H1 (cell line): Measurements from ENCODE around the gene KCNS3. TPM values are rescaled to one million over a fixed set of nuclear protein-coding genes. Genes with fewer than 3 reads are reported as not detected.

Experiments used
- CTCF ChIA-PET: fragments of 300-600 bp; sonication (Branson Sonifier 250); formaldehyde crosslinking; loops from one replicate; lab custom pipeline; 2021; ENCODE audit not compliant: partially characterized antibody; lab: Charles Lee
- POLR2A ChIA-PET: fragments of 300-600 bp; sonication (Branson Sonifier 250); formaldehyde crosslinking; loops from one replicate; lab custom pipeline; 2021; ENCODE audit warnings: inconsistent platforms; ENCODE audit not compliant: partially characterized antibody; lab: Charles Lee
- DNase-seq, 2 experiments: peaks; one replicate each; pipeline versions ENCODE4 v3.0.0 to v3.0.0-alpha.2; 2010 to 2022; ENCODE audit warnings: low spot score in 2 of 2, low read depth in 1 of 2, mixed read lengths in 1 of 2
- FAIRE-seq: peaks from 2 replicates; lab custom pipeline; 2011; peaks lifted over from hg19 to GRCh38; lab: Jason Lieb, UNC
- H2AFZ ChIP-seq: 2 replicates; pipeline ENCODE4 v1.8.1; 2012; ENCODE audit warnings: low read length, inconsistent platforms
- H2AK5ac ChIP-seq: 2 replicates; pipeline ENCODE4 v1.6.1; 2013; ENCODE audit warnings: low read depth, low read length
- H2BK120ac ChIP-seq: replicated peaks from 2 replicates; pipeline ENCODE3; 2013; ENCODE audit warnings: low read depth, low read length, inconsistent platforms
- H2BK12ac ChIP-seq: 2 replicates; pipeline ENCODE4 v1.6.1; 2013; ENCODE audit warnings: low read depth, low read length
- H2BK15ac ChIP-seq: 2 replicates; pipeline ENCODE4 v1.6.1; 2013; ENCODE audit warnings: low read length
- H2BK20ac ChIP-seq: 2 replicates; pipeline ENCODE4 v1.6.1; 2013; ENCODE audit warnings: low read length
- H2BK5ac ChIP-seq: 2 replicates; pipeline ENCODE4 v1.6.1; 2013; ENCODE audit warnings: low read depth, low read length
- H3K14ac ChIP-seq: 2 replicates; pipeline ENCODE4 v1.6.1; 2013; ENCODE audit warnings: inconsistent platforms; ENCODE audit not compliant: insufficient read length
- H3K18ac ChIP-seq: 2 replicates; pipeline ENCODE4 v1.6.1; 2013; ENCODE audit warnings: low read length; ENCODE audit errors: extremely low read depth
- H3K23ac ChIP-seq: 2 replicates; pipeline ENCODE4 v1.6.1; 2013; ENCODE audit warnings: inconsistent platforms; ENCODE audit not compliant: insufficient read length
- H3K23me2 ChIP-seq: 2 replicates; pipeline ENCODE4 v1.6.1; 2013; ENCODE audit warnings: low read depth, low read length
- H3K27ac ChIP-seq: 2 replicates; pipeline ENCODE4 v1.6.1; 2011; ENCODE audit warnings: low read depth, low read length, inconsistent platforms
- H3K27me3 ChIP-seq, 4 experiments: replicated peaks in 1 of 4; 1 replicate in 1 of 4; 2 replicates in 3 of 4; pipeline versions ENCODE4 v1.6.1 to v1.8.1; 2011 to 2013; ENCODE audit warnings: low read length in 3 of 4, mild to moderate bottlenecking in 3 of 4, inconsistent platforms in 2 of 4, mixed read lengths in 2 of 4, moderate library complexity in 1 of 4; ENCODE audit not compliant: control insufficient read depth in 3 of 4, insufficient read depth in 3 of 4; ENCODE audit errors: extremely low read depth in 1 of 4
- H3K36me3 ChIP-seq, 4 experiments: 2 replicates each; pipeline versions ENCODE4 v1.6.1 to v1.8.1; 2011 to 2013; ENCODE audit warnings: mild to moderate bottlenecking in 4 of 4, low read length in 3 of 4, moderate library complexity in 2 of 4, control low read depth in 1 of 4, inconsistent platforms in 1 of 4; ENCODE audit not compliant: insufficient read depth in 4 of 4, control insufficient read depth in 2 of 4
- H3K4ac ChIP-seq: replicated peaks from 2 replicates; pipeline ENCODE3; 2013; ENCODE audit warnings: low read length, low read depth, mixed read lengths, inconsistent platforms; ENCODE audit not compliant: insufficient read length
- H3K4me1 ChIP-seq, 4 experiments: replicated peaks in 1 of 4; 1 replicate in 1 of 4; 2 replicates in 3 of 4; pipeline versions ENCODE4 v1.6.1 to v1.8.1; 2011 to 2013; ENCODE audit warnings: low read length in 3 of 4, inconsistent platforms in 2 of 4, mixed read lengths in 1 of 4; ENCODE audit not compliant: insufficient read depth in 4 of 4, control insufficient read depth in 3 of 4
- H3K4me2 ChIP-seq, 2 experiments: 2 replicates each; pipeline versions ENCODE4 v1.6.1 to v1.8.1; 2011 to 2013; ENCODE audit warnings: low read depth in 2 of 2, low read length in 2 of 2, control low read depth in 1 of 2, inconsistent platforms in 1 of 2, mild to moderate bottlenecking in 1 of 2; ENCODE audit not compliant: insufficient read depth in 1 of 2
- H3K4me3 ChIP-seq, 4 experiments: fragments of 200-600, 300-600 bp in 1 of 4; sonication (generic), shearing (Covaris generic), sonication (Bioruptor Twin) in 1 of 4; 2 replicates each; pipeline versions ENCODE4 v1.5.1 to v1.8.1; 2011 to 2016; ENCODE audit warnings: low read length in 4 of 4, low read depth in 3 of 4, control low read depth in 2 of 4, inconsistent platforms in 2 of 4, mild to moderate bottlenecking in 2 of 4, mixed read lengths in 1 of 4, moderate library complexity in 1 of 4; ENCODE audit not compliant: insufficient read depth in 2 of 4; ENCODE audit errors: extremely low read depth in 1 of 4
- H3K56ac ChIP-seq: replicated peaks from 2 replicates; pipeline ENCODE3; 2013; ENCODE audit warnings: low read depth, mild to moderate bottlenecking, mixed read lengths, low read length, inconsistent platforms; ENCODE audit not compliant: insufficient read length
- H3K79me1 ChIP-seq: 2 replicates; pipeline ENCODE4 v1.6.1; 2013; ENCODE audit warnings: low read depth, low read length, control low read depth
- H3K79me2 ChIP-seq, 2 experiments: 2 replicates each; pipeline versions ENCODE4 v1.6.1 to v1.8.1; 2012 to 2013; ENCODE audit warnings: low read length in 2 of 2, mild to moderate bottlenecking in 2 of 2, inconsistent platforms in 1 of 2; ENCODE audit not compliant: insufficient read depth in 2 of 2, control insufficient read depth in 1 of 2
- H3K9ac ChIP-seq, 4 experiments: replicated peaks in 1 of 4; 1 replicate in 1 of 4; 2 replicates in 3 of 4; pipeline versions ENCODE4 v1.6.1 to v1.8.1; 2011 to 2013; ENCODE audit warnings: low read depth in 3 of 4, low read length in 3 of 4, control low read depth in 2 of 4, mild to moderate bottlenecking in 2 of 4, moderate library complexity in 2 of 4, inconsistent platforms in 1 of 4; ENCODE audit errors: extremely low read depth in 1 of 4
- H3K9me3 ChIP-seq, 2 experiments: 2 replicates each; pipeline versions ENCODE4 v1.6.1 to v1.8.1; 2012 to 2013; ENCODE audit warnings: mild to moderate bottlenecking in 2 of 2, moderate library complexity in 2 of 2, control low read depth in 1 of 2, inconsistent platforms in 1 of 2, low read depth in 1 of 2, low read length in 1 of 2, mixed read lengths in 1 of 2; ENCODE audit not compliant: insufficient read depth in 2 of 2
- H4K20me1 ChIP-seq, 2 experiments: replicated peaks in 1 of 2; 2 replicates each; pipeline versions ENCODE3 to v1.8.1; 2011 to 2013; ENCODE audit warnings: inconsistent platforms in 2 of 2, low read length in 2 of 2, mild to moderate bottlenecking in 1 of 2; ENCODE audit not compliant: insufficient read depth in 2 of 2, control insufficient read depth in 1 of 2
- H4K5ac ChIP-seq: 2 replicates; pipeline ENCODE4 v1.6.1; 2013; ENCODE audit warnings: low read length, low read depth, mixed read lengths, inconsistent platforms; ENCODE audit not compliant: insufficient read length
- H4K8ac ChIP-seq: 2 replicates; pipeline ENCODE4 v1.8.0; 2013; ENCODE audit warnings: mild to moderate bottlenecking, moderate library complexity, low read length, inconsistent platforms; ENCODE audit not compliant: insufficient read depth; ENCODE audit errors: extremely low read depth
- H4K91ac ChIP-seq: replicated peaks from 2 replicates; pipeline ENCODE3; 2013; ENCODE audit warnings: low read length, mixed read lengths, inconsistent platforms; ENCODE audit not compliant: insufficient read length
- CEBPB ChIP-seq: IDR thresholded peaks from 2 replicates; pipeline ENCODE4 v1.6.1; 2012; ENCODE audit warnings: low read depth, low read length
- EP300 ChIP-seq, 2 experiments: IDR thresholded peaks; 1 replicate in 1 of 2; 2 replicates in 1 of 2; pipeline ENCODE4 v1.6.1; 2011 to 2012; ENCODE audit warnings: low read depth in 2 of 2, low read length in 2 of 2, mild to moderate bottlenecking in 2 of 2, borderline replicate concordance in 1 of 2, inconsistent platforms in 1 of 2, moderate library complexity in 1 of 2
- WGBS, 2 experiments: shearing (Covaris generic) in 1 of 2; methylation state at CpG; one replicate each; pipeline versions ENCODE4 v1.1.6 to v1.1.7; 2013 to 2015; ENCODE audit warnings: low lambda C conversion rate in 2 of 2, mixed read lengths in 2 of 2, inconsistent platforms in 1 of 2, low coverage in 1 of 2, missing lambda C conversion rate in 1 of 2; ENCODE audit not compliant: insufficient replicate concordance in 2 of 2, insufficient coverage in 1 of 2, insufficient read length in 1 of 2; ENCODE audit errors: extremely low coverage in 1 of 2, missing lambda C conversion rate in 1 of 2; 5-methylcytosine and 5-hydroxymethylcytosine counted together
- polyA plus RNA-seq, 7 experiments: library from polyadenylated mRNA; depleted of rRNA in 3 of 7; stranded (reverse) in 5 of 7; unstranded in 2 of 7; fragments of >200 nt in 5 of 7; fragments of 200-250 nt in 2 of 7; gene quantifications; 1 replicate in 5 of 7; 2 replicates in 1 of 7; 4 replicates in 1 of 7; pipeline versions ENCODE4 v1.2.1 to v1.2.3, GENCODE V29; 2011 to 2013; ENCODE audit warnings: missing spikeins in 2 of 7, mixed read lengths in 2 of 7
- total RNA-seq: library from RNA; stranded (reverse); fragmentation: NEBNext Ultra II Directional; extraction: Animal tissue kit (Norgen Biotek cat#: 25700); gene quantifications from 2 replicates; pipeline ENCODE4 v1.2.1, GENCODE V29; 2021

Gene KCNS3
- total and polyA plus RNA-seq, 2 of the 8 experiments (the other 6 are each of a cell fraction or from before 2014, with no cell fraction given), result 22.7 to 23.0 TPM

- Histone ChIP-seq H3K9me3 (no peaks in the 10 kb centered on the region), H3K56ac (no peak overlapping the region), H3K27me3 (no peaks in the 10 kb centered on the region), H3K79me1 (no peaks in the 10 kb centered on the region), H4K5ac (no peak overlapping the region), H4K8ac (no peak overlapping the region), H3K23ac (no peak overlapping the region), H4K20me1 (no peaks in the 10 kb centered on the region), H2BK5ac (no peak overlapping the region), H2BK120ac (no peak overlapping the region), H2AFZ (no peak overlapping the region), H3K79me2 (no peaks in the 10 kb centered on the region), H3K4me3 (no peak overlapping the region), H2BK20ac (no peak overlapping the region), H3K23me2 (peaks cover 2% of the 10 kb centered on the region; the same call in 1 of the 2 replicates), H3K27ac (no peak overlapping the region), H3K4me1 (no peaks in the 10 kb centered on the region), H3K4ac (no peak overlapping the region), H2BK15ac (no peak overlapping the region), H2AK5ac (no peak overlapping the region), H3K36me3 (no peaks in the 10 kb centered on the region), H4K91ac (no peak overlapping the region), H2BK12ac (no peak overlapping the region), H3K18ac (no peak overlapping the region), H3K14ac (no peak overlapping the region), H3K9ac (no peak overlapping the region), H3K4me2 (no peak overlapping the region)
- no peak for FAIRE-seq
- POLR2A ChIA-PET, result no interaction called here
- TF ChIP-seq CEBPB (peak; percentile 65), EP300 (IDR thresholded peaks at IDR 0.05; ENCODE audit: borderline replicate concordance in 1 of 2, low read depth in 2 of 2, low read length in 2 of 2) (no peak)
- CTCF ChIA-PET, result no interaction called here
- WGBS, 2 experiments, result 93% methylated on average over 2 of the region's 2 CpGs; no CpG with 5 or more reads in 1 of the 2 experiments
- no peak for DNase-seq
These were observed 83.3 kb downstream of the KCNS3 start for GRCh38 chr2:17961789-17962188.
